ENCODE measurements around the gene ATXN2L. TPM values are rescaled to one million over a fixed set of nuclear protein-coding genes. Genes with fewer than 3 reads are reported as not detected.

Gene ATXN2L
- total and polyA plus RNA-seq, 10 of the 15 experiments (the other 5 are each of a cell fraction or from before 2014, with no cell fraction given), result 3.5 to 210 (median 61.1) TPM

- TF ChIP-seq SMAD1 (IDR thresholded peaks at IDR 0.05; ENCODE audit: low read depth, partially characterized antibody) (peak; percentile 19), SMC3 (IDR thresholded peaks at IDR 0.05; ENCODE audit: borderline replicate concordance, low read length) (no peak), ZNF384 (IDR thresholded peaks at IDR 0.05; ENCODE audit: borderline replicate concordance, low read depth, low read length) (no peak), MXI1 (IDR thresholded peaks at IDR 0.05; ENCODE audit: low read depth, low read length) (peak; percentile 92), NR2C2 (IDR thresholded peaks at IDR 0.05; ENCODE audit: borderline replicate concordance, control insufficient read depth, insufficient read length, low read depth) (no peak), SRF (IDR thresholded peaks at IDR 0.05; ENCODE audit: low read depth in 2 of 2, low read length in 2 of 2) (peak in 1 of 2 experiments; percentile 40; a peak in 1 of 4 replicates), IRF3 (IDR thresholded peaks at IDR 0.05) (0 out of 2 replicates have a peak, but pooled peaks have one; percentile 45), TCF7 (IDR thresholded peaks at IDR 0.05; ENCODE audit: borderline replicate concordance) (no peak), IKZF2 (IDR thresholded peaks at IDR 0.05) (peak; percentile 23 to 67), HDAC2 (IDR thresholded peaks at IDR 0.05) (no peak), ZNF687 (IDR thresholded peaks at IDR 0.05) (peak; percentile 77), RBBP5 (conservative IDR thresholded peaks at IDR 0.05) (no peak), MAX (IDR thresholded peaks at IDR 0.05; ENCODE audit: low read depth, low read length) (peak; percentile 89), JUNB (IDR thresholded peaks at IDR 0.05) (no peak), ZNF217 (IDR thresholded peaks at IDR 0.05) (0 out of 2 replicates have a peak, but pooled peaks have one; percentile 35), FOS (IDR thresholded peaks at IDR 0.05; ENCODE audit: borderline replicate concordance, extremely low read depth, insufficient read length) (no peak), HSF1 (IDR thresholded peaks at IDR 0.05; ENCODE audit: low read depth, low read length) (peak; percentile 64; the same call in 1 of the 2 replicates), RELB (IDR thresholded peaks at IDR 0.05; ENCODE audit: low read depth) (peak; percentile 70), YY1 (IDR thresholded peaks at IDR 0.05; ENCODE audit: low read depth, low read length) (peak; percentile 89), GATAD2B (conservative IDR thresholded peaks at IDR 0.05; ENCODE audit: low read depth) (peak; percentile 93), NR2C1 (IDR thresholded peaks at IDR 0.05) (peak; percentile 53; the same call in 1 of the 2 replicates), STAT3 (IDR thresholded peaks at IDR 0.05; ENCODE audit: low read depth, low read length) (no peak)
These were observed at the start of gene ATXN2L (continued) for GRCh38 chr16:28822520-28823290.

Measured in GM12878 (cell line).